Measurements from ENCODE around the gene SYT12.

Gene SYT12

DNA sequence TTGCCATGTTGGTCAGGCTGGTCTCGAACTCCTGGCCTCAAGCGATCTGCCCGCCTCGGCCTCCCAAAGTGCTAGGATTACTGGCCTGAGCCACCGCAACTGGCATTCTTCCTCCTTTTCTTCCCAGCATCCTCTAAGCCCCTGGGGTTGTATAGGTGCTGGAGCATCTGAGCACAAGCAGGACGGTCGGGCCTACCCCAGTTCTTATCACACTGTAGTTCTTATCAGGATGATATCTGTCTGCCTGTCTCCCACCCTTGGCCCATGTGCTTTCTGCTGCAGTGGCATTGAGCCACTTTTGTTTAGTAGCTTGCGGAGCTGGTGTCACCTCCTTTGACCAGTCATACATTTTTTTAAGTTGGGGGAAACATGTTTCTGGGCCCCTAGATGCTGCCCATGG, 35.6 kb downstream of the SYT12 start:
- no peak for DNase-seq

GRCh38 chr11:67059671-67060070, 36.7 kb downstream of the SYT12 start:
- no peak for DNase-seq

- DNase-seq: no peak
Measured at GRCh38 chr11:67060111-67060522, 37.2 kb downstream of the SYT12 start.

GRCh38 chr11:67062526-67063373, 39.8 kb downstream of the SYT12 start:
- no peak for DNase-seq

DNA sequence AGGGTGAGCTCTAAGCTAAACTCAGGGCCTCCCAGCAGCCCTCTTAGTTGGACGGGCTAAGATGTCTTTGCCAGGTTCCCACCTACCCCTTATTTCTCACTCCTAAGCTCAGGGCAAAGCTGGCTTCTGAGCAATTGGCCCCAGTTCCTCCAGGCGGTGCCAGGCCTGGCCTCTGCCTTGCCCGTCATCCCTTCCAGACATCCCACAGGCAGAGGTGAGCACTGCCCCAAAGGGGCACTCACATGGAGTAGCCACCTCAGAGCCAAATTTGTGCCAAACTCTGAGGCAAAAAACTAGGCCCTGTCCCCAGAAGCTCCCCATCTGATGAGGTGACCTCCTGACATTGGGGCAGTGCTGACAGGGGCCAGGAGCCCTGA, 43.4 kb downstream of the SYT12 start:
- no peak for DNase-seq

GRCh38 chr11:67071420-67072284, 48.7 kb downstream of the SYT12 start:
- peak; percentile 71 for DNase-seq

- no peak for DNase-seq
Measured at GRCh38 chr11:67072295-67072694, 49.4 kb downstream of the SYT12 start.

DNA sequence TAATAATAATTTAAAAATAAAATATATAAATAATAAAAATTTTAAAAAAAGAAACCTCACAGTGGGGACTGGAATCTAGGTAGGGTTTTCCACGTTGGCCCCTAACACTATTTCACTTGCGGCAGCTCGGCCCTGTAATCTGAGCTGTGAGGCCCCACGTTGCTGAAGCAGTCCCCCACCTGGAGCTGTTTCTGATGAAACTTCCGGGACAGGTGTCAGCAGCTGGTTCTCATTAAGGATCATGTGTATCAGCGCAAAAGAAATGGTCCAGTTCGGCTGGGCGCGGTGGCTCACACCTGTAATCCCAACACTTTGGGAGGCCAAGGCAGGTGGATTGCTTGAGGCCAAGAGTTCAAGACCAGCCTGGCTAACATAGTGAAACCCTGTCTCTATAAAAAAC, 51.0 kb downstream of the SYT12 start:
- DNase-seq: no peak

DNA sequence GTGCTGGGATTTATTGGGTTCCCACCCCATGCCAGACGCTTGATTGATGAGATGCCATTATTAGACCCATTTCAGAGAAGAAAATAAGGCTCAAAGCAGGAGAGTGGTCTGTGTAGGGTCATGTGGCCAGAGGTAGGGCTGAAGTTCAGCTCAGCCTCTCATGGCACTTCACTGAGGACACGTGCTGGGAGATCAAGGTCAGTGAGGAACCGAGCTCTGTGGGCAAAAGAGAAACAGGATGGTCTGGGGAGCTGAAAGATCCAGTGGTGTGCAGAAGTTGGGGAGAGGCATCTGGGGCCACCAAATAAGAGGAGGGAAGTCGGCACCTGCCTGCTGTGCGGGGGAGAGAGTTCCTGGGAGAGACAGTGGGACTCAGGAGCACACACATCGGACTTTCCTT, 53.3 kb downstream of the SYT12 start:
- DNase-seq: no peak

DNA sequence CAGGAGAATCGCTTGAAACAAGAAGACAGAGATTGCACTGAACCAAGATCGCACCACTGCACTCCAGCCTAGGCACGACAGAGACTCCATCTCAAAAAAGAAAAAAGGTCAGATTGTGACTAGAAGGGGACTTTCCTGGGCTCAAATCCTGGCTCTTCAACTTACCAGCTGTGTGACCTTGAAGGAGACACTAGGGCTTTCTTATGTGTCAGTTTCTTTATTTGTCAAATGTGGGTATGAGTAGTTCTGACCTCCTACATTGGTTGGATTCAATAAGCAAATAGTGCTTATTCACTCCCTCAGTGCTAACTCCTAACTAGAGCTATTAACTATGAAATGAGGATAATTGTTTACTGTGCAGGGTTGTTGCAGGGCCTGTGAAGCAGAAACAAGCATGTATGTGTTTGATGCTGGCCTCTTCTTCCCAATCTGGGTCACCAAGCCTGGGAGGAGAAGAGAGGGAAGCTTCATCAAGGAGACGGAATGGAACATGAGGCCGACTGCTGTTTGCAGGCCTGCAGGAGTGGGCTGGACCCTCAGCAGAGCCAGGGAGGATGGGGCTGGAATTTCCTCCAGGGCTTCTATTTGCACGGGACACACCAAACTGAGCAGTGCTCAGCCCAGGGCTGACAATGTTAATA, 56.3 kb downstream of the SYT12 start:
- no peak for DNase-seq

GRCh38 chr11:67082071-67082791, 59.3 kb downstream of the SYT12 start:
- DNase-seq: no peak

DNA sequence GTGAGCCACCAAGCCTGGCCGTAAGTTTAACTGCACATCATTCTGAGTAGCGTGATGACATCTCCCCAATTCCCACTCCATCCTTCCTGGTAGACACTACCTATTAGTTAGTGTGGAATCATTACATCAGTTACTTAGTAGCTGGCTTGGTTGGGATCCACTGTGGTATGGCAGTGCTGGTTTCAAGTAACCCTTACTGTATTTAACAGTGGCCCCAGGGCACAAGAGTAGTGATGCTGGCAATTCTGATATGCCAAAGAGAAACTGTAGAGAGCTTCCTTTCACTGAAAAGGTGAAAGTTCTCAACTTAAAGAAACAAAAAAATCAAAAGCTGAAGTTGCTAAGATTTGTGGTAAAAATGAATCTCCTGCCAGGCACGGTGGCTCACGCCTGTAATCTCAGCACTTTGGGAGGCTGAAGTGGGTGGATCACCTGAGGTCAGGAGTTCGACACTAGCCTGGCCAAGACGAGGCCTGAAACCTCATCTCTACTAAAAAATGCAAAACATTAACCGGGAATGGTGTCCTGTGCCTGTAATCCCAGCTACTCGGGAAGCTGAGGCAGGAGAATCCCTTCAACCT, 60.9 kb downstream of the SYT12 start:
- DNase-seq: no peak

- DNase-seq: no peak
Measured at GRCh38 chr11:67085617-67086016, 62.7 kb downstream of the SYT12 start.

DNA sequence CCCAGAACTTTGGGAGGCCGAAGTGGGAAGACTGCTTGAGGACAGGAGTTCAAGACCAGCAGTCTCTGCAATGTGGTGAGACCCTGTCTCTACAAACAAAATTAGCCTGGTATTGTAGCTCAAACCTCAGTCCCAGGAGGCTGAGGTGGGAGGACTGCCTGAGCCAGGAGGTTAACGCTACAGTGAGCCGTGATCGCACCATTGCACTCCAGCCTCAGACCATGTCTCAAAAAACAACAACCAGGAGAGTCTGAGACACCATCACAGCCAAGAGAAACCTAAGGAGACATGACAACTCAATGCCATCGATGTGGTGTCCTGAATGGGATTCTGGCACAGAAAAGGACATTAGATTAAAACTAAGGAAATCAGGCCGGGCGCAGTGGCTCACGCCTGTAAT, 67.8 kb downstream of the SYT12 start:
- DNase-seq: no peak

- DNase-seq: no peak
Measured at GRCh38 chr11:67095214-67095507, 72.2 kb downstream of the SYT12 start.

- DNase-seq: no peak
Measured at GRCh38 chr11:67098799-67099429, 76.0 kb downstream of the SYT12 start.

GRCh38 chr11:67099831-67100324, 76.9 kb downstream of the SYT12 start:
- no peak for DNase-seq
